SKM-1 (cell line): ENCODE measurements around the gene FAM107B.

Experiments used
- DNase-seq: peaks from one replicate; lab custom pipeline; 2025; ENCODE audit not compliant: unreplicated experiment; lab: John Stamatoyannopoulos, UW

The FAM107B gene

DNA sequence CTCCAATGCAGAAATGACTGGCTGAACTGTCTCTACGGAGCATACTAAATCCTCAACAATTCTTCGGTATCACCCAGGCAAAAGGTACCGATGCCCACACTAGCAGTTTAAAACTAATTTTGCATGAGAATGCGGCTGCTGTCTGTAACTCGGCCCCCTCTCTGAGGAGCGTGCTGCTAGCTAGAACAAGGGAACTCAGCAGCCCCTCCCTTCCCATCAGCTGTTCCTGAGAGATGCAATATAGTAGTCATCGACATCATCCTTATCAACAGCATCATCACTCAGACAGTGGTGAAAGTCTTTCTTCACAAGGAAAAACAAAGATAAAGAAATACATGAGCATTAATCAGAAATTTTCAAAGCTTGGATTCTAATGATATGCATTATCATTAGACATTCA is 254.9 kb downstream of the FAM107B start:
- DNase-seq = no peak

GRCh38 chr10:14518149-14518548 is 256.5 kb downstream of the FAM107B start:
- no peak for DNase-seq

DNA sequence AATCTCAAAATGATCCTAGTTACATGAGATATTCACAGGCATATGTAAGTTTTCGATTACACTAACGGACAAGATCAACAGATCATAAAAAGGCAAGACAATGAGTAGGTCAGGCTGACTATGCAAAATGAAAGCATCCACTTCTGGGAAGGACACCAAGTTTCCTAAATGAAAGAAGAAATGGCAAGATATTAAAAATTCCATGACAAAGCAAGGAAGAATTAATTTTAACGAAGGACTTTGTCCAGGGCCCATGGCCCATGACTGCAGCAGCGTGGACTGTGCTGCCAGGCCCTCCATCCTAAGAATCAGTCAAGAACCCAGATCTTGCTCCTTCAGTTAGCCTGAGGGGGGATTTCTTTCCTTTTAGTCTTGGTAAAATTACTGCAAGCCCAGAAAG is 261.6 kb downstream of the FAM107B start:
- DNase-seq = no peak

DNA sequence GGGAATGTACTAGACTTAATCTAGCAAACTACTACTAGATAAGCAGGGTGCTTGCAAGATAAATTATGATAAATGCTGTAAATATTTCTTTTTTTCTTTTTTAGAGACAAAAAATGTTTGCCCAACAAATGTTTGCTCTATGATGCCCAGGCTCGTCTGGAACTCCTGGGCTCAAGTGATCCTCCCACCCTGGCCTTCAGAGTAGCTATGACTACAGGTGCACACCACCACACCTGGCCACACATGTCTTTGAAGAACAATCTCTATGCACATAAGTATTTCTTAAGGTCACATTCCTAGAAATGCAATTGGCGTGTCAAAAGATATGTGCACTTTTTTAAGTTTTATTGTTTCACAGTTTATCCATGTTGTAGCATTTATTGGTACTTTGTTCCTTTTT is 264.4 kb downstream of the FAM107B start:
- DNase-seq = no peak

DNA sequence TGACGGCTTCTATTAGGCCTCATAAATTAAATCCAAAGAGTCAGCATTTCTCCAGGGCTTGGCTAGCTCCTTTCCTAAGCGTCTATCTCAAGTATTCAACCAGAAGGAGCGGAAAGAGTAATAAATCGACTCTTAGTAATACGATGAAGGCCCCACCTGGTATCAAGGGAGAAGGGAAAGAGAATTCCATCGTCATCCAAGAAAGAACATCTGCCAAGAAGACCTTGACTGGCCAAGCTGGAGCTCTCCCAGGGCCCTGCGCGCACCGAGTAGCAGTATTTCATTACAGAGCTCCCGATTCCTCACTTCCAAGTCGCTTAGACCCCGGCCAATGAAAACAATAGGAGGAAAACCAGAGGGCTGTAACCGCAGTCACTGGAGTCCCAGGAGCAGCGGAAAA is 266.0 kb downstream of the FAM107B start:
- DNase-seq = no peak

DNA sequence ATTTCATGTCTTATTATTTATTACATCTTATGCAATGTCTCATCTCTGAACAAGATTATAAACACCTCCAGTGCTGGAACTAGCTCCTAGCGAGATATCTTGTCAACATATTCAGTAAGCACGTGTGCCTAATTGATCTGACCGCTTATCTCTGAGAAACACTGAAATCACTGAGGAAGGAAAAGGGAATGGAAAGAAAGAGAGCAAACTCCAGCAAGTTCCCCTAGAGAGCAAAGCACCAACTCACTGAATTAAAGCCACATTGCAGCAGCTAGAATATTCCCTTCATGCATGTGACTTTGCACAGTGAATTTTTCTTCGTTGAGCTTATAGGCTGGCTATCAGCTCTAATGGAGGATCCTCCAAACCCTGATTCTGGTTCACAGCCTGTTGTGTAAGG is 266.9 kb downstream of the FAM107B start:
- DNase-seq = no peak

GRCh38 chr10:14507176-14507575 is 267.5 kb downstream of the FAM107B start:
- DNase-seq = no peak

- no peak for DNase-seq
Observed at GRCh38 chr10:14502431-14502830, 272.3 kb downstream of the FAM107B start.

DNA sequence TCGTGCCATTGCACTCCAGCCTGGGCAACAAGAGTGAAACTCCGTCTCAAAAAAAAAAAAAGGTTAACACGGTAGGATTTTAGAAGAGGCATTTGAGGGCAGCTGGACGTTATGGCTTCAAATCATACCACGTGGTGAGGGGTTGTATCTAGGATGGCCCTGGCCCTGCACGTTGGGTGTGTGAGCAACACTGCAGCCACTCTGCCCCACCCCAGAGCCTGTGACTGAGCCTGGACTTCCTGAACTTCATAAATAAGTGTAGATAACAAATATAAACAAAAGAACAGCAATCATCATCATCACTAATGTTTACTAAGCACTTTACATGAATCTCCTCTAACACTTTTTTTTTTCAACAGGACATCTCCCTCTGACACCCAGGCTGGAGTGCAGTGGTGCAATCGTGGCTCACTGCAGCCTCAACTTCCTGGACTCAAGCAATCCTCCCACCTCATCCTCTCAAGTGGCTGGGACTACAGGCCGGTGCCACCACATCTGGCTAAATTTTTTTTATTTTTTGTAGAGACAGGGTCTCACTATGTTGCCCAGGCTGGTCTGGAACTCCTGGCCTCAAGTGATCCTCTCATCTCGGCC is 274.4 kb downstream of the FAM107B start:
- DNase-seq = no peak

DNA sequence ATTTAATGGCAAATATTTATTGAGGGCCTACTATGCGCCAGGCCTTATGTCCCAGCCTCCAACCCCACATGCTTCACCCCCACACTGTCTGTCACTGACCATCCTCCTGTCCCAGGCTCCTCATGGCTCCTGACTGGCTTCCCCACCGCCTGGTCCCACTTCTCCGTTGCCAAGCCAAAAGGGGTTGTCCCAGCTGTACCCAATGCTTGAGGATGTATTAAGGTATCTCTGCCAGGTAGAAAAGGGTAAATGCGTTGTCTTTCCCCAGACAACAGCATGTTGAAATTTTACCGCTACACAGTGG is 275.1 kb downstream of the FAM107B start:
- DNase-seq = no peak

GRCh38 chr10:14498326-14498725 is 276.4 kb downstream of the FAM107B start:
- DNase-seq = no peak

- no peak for DNase-seq
Observed at GRCh38 chr10:14491811-14492210, 282.9 kb downstream of the FAM107B start.

DNA sequence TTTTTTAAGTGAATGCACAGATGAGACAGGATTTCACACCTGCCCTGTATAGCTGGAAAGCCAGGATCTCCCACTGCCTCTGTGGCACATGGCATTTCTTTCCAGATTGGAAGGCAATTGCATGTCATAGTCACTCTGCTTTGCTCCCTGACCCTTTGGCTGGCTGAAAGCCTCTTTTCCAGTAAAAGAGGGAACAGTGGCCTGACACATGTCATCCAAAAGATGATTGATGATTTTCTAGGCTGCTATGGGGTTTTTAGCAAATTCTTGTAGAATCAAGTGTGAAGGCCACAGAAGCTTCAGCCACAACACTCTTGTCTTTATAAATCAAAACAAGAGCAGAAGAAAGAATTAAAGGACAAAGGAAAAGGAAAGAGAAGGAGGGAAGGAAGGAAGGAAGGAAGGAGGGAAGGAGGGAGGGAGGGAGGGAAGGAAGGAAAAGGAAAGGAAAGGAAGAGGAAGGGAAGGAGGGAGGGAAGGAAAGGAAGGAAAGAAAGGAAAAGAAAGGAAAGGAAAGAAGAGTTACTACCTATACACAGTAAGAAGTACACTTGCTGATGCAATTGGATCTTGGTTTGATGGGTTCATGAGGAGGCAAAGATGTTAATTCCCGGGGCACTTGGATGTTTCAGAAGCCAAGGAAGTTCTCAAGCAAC is 285.0 kb downstream of the FAM107B start:
- no peak for DNase-seq

DNA sequence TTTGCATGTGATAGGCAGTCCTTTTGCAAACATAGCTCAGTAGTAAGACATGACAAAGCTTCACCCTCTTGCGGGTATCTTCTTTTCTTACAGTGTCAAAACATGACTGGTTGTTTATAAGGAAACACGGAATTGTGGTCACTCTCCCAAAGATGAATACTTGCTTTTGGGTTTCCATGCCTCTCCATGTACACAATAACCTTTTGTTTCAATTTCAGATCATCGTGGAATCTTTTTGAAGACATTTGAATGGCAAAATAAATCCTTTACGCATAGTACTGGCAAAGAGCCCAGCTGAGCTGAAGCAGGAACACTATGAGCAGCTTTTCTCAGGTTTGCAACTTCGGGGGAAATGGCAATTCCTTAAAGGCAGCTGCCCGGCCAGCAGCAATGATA is 287.2 kb downstream of the FAM107B start:
- no peak for DNase-seq

DNA sequence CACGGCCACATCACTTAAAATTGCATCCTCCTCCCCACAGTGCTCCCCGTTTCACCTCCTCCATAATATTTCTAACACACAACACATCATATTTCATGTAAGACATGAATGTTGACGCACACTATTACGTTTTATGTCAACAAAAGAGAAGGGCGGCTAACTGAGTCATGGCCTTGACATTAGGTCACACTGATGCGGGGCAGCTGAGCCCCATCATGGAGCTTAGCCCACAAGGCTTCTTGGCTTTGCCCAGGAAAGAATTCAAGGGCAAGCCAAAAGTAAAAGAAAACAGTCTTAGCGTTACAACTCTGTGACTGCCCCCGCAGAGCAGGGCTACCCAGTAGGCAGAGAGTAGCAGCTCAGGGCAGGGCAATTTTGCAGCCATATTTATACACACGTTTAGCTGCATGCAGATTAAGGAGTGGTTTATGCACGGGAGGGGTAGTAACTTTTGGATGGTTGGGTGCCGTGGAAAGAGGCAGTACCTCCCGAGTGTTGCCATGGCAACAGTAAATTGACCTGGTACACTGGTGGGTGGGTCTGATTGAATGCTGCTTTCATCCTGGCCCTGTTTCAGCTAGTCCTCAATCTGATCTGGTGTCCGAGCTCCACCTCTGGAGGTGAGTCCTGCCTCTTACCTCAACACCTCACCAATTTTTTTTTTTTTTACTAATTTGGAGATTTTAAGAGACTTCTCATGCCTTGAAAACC is 287.8 kb downstream of the FAM107B start:
- DNase-seq = no peak

DNA sequence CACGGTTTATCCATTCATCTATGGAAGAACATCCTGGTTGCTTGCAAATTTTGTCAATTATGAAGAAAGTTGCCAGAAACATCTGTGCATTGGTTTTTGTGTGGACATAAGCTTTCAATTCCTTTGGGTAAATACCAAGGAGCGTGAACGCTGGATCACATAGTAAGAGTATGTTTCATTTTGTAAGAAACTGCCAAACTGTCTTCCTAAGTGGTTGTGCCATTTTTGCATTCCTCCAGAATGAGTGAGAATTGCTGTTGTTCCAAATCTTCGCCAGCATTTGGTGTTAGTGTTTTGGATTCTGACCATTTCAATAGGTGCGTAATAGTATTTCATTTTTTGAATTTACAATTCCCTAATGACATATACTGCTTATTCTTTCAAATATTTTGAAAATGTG is 288.7 kb downstream of the FAM107B start:
- DNase-seq = no peak

GRCh38 chr10:14483417-14483816 is 291.3 kb downstream of the FAM107B start:
- DNase-seq = no peak

- DNase-seq = no peak
Observed at GRCh38 chr10:14481752-14482151, 292.9 kb downstream of the FAM107B start.

DNA sequence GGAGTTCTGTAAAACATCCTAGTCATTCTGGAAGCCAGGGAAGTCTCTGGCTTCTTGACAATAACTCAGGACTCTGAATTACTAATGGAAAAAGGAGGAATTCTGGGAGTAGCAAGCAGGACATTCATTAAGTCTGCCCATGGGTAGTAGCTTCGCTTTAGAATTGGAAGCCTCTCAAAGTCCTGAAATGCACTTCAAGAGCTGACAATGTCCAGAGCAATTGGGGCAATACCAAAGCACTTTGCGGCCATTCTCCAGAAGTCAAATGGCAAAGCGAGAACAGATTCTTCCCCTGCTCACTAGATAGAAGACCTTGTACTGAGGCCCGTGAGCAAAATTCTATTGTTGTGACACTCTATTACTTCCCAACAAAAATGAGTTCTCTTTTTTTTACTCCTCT is 293.7 kb downstream of the FAM107B start:
- DNase-seq = no peak

DNA sequence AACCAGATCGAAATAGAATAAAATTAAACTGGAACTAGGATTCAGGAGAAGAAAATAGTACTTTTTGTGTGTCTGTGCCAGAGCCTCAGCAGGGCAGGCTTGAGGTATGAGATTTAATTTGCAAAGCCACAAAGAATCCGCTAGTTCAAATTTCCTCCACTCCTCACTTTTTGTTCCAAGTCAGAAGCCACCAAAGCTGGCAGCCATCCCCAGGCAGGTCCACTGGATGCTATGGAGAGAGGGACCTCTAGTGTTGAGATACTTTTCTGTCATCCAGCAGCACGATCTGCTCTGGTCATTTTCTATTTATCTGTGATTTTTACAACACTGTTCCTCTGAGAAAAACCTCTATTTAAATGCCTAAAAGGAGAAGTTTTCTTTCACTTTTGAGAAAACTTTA is 296.1 kb downstream of the FAM107B start:
- DNase-seq = no peak

- DNase-seq = no peak
Observed at GRCh38 chr10:14478201-14478600, 296.5 kb downstream of the FAM107B start.

GRCh38 chr10:14477408-14477710 is 297.3 kb downstream of the FAM107B start:
- no peak for DNase-seq
